CD4-positive, alpha-beta T cell (primary cell): Measurements from ENCODE around the gene GPRC5B. TPM values are rescaled to one million over a fixed set of nuclear protein-coding genes. Genes with fewer than 3 reads are reported as not detected.

Source experiments
- ATAC-seq: fragments of 200-7000 bp; cut with Tn5 transposase; one replicate; pipeline ENCODE4 v1.10.0; 2022; ENCODE audit warnings: mild to moderate bottlenecking; ENCODE audit not compliant: poor library complexity
- CTCF ChIA-PET: fragments of 350-600 bp; sonication (Branson Sonifier 250); formaldehyde crosslinking; loops from one replicate; lab custom pipeline; 2021; ENCODE audit warnings: antibody characterized with exemption, inconsistent platforms; lab: Charles Lee
- POLR2A ChIA-PET: fragments of 350-600 bp; sonication (Branson Sonifier 250); formaldehyde crosslinking; loops from one replicate; lab custom pipeline; 2021; ENCODE audit warnings: antibody characterized with exemption, inconsistent platforms; lab: Charles Lee
- DNase-seq, 14 experiments: peaks; one replicate each; pipeline ENCODE4 v3.0.0-alpha.2; 2013 to 2020; ENCODE audit warnings: mixed read lengths in 2 of 14
- H3K27ac ChIP-seq, 2 donors: one replicate each; pipeline versions ENCODE4 v1.5.1 to v1.7.0; 2013; ENCODE audit warnings: low read length in 2 of 2, low read depth in 1 of 2, mild to moderate bottlenecking in 1 of 2
- H3K27me3 ChIP-seq, 2 experiments: 1 replicate in 1 of 2; 2 replicates in 1 of 2; pipeline versions ENCODE4 v1.6.1 to v1.7.0; 2013; ENCODE audit warnings: low read length in 2 of 2, control low read depth in 1 of 2, mild to moderate bottlenecking in 1 of 2, moderate library complexity in 1 of 2; ENCODE audit not compliant: insufficient read depth in 2 of 2, control insufficient read depth in 1 of 2
- H3K36me3 ChIP-seq: one replicate; pipeline ENCODE4 v1.6.1; 2013; ENCODE audit warnings: low read length, control low read depth; ENCODE audit not compliant: insufficient read depth
- H3K4me1 ChIP-seq: one replicate; pipeline ENCODE4 v1.6.1; 2013; ENCODE audit warnings: low read length, control low read depth; ENCODE audit not compliant: insufficient read depth
- H3K4me3 ChIP-seq: one replicate; pipeline ENCODE4 v1.5.1; 2013; ENCODE audit warnings: mild to moderate bottlenecking, low read length, moderate library complexity
- H3K9me3 ChIP-seq, 2 experiments: 1 replicate in 1 of 2; 2 replicates in 1 of 2; pipeline versions ENCODE4 v1.6.1 to v1.7.0; 2013; ENCODE audit warnings: low read length in 2 of 2, mild to moderate bottlenecking in 2 of 2, control low read depth in 1 of 2, moderate library complexity in 1 of 2; ENCODE audit not compliant: control insufficient read depth in 1 of 2, insufficient read depth in 1 of 2
- H3K27ac Mint-ChIP-seq: one replicate; pipeline ENCODE4 v1.8.0; 2020; ENCODE audit warnings: mixed read lengths
- H3K27me3 Mint-ChIP-seq: one replicate; pipeline ENCODE4 v1.8.0; 2021; ENCODE audit warnings: mixed read lengths
- H3K36me3 Mint-ChIP-seq: one replicate; pipeline ENCODE4 v1.8.0; 2021; ENCODE audit warnings: low read depth, mixed read lengths
- H3K4me1 Mint-ChIP-seq: one replicate; pipeline ENCODE4 v1.8.0; 2021; ENCODE audit warnings: low read depth, mixed read lengths
- H3K4me3 Mint-ChIP-seq: one replicate; pipeline ENCODE4 v1.8.0; 2020; ENCODE audit warnings: mild to moderate bottlenecking, mixed read lengths
- H3K9me3 Mint-ChIP-seq: one replicate; pipeline ENCODE4 v1.8.0; 2020; ENCODE audit warnings: mixed read lengths
- CTCF ChIP-seq: fragments of 200-600 bp; IDR thresholded peaks from one replicate; pipeline ENCODE4 v1.8.0; 2022; ENCODE audit warnings: antibody characterized with exemption, mild to moderate bottlenecking
- intact Hi-C, 2 experiments: fragments of 100-400 bp; cut with DNase I in 1 of 2; cut with micrococcal nuclease in 1 of 2; formaldehyde crosslinking; loops; one replicate each; pipeline versions ENCODE4 v1.15.1 to v1.9.0; 2023 to 2025; cut with DNase I, micrococcal nuclease
- total RNA-seq, 174 experiments: library from RNA in 2 of 174; stranded (reverse) in 2 of 174; gene quantifications; one replicate each; pipeline ENCODE4 v1.2.3 and lab custom pipeline; 2021 to 2026

Gene GPRC5B
- total RNA-seq, 2 experiments from 2014 or later = 0.47 to 0.75 TPM

GRCh38 chr16:19842426-19843157 is 42.1 kb downstream of the GPRC5B start:
- Histone ChIP-seq H3K36me3 (no peaks in the 10 kb centered on the region), H3K9me3 (no peaks in the 10 kb centered on the region), H3K27ac (no peak overlapping the region), H3K27me3 (no peaks in the 10 kb centered on the region), H3K4me3 (no peak overlapping the region), H3K4me1 (no peaks in the 10 kb centered on the region)
- Mint-ChIP-seq H3K4me3 (no peak overlapping the region), H3K9me3 (no peaks in the 10 kb centered on the region), H3K27me3 (no peaks in the 10 kb centered on the region), H3K4me1 (no peaks in the 10 kb centered on the region), H3K36me3 (no peaks in the 10 kb centered on the region), H3K27ac (no peak overlapping the region)
- intact Hi-C loops = no loop called here
- ATAC-seq = no peak
- POLR2A ChIA-PET = no interaction called here
- DNase-seq = no peak
- CTCF ChIA-PET = no interaction called here
- TF ChIP-seq CTCF = no peak

GRCh38 chr16:19841184-19841583 is 43.5 kb downstream of the GPRC5B start:
- no peaks in the 10 kb centered on the region for H3K27me3 Mint-ChIP-seq
- no peak overlapping the region for H3K27ac Mint-ChIP-seq
- DNase-seq = no peak
- Histone ChIP-seq H3K4me1 (no peaks in the 10 kb centered on the region), H3K9me3 (no peaks in the 10 kb centered on the region), H3K27me3 (no peaks in the 10 kb centered on the region), H3K4me3 (no peak overlapping the region), H3K27ac (no peak overlapping the region), H3K36me3 (no peaks in the 10 kb centered on the region)
- no peak for ATAC-seq
- no peaks in the 10 kb centered on the region for H3K9me3 Mint-ChIP-seq
- H3K4me1 Mint-ChIP-seq = no peaks in the 10 kb centered on the region
- TF ChIP-seq CTCF = no peak
- POLR2A ChIA-PET = no interaction called here
- H3K4me3 Mint-ChIP-seq = no peak overlapping the region
- H3K36me3 Mint-ChIP-seq = no peaks in the 10 kb centered on the region
- intact Hi-C loops = no loop called here
- CTCF ChIA-PET = no interaction called here

- no peak overlapping the region for H3K27ac ChIP-seq
- Mint-ChIP-seq H3K27ac (no peak overlapping the region), H3K27me3 (no peaks in the 10 kb centered on the region), H3K36me3 (no peaks in the 10 kb centered on the region), H3K4me3 (no peak overlapping the region), H3K9me3 (no peaks in the 10 kb centered on the region), H3K4me1 (no peaks in the 10 kb centered on the region)
- no peaks in the 10 kb centered on the region for H3K9me3 ChIP-seq
- POLR2A ChIA-PET = no interaction called here
- ATAC-seq (no peak), DNase-seq (no peak)
- CTCF ChIA-PET = no interaction called here
- no peaks in the 10 kb centered on the region for H3K4me1 ChIP-seq
- no peaks in the 10 kb centered on the region for H3K36me3 ChIP-seq
- H3K4me3 ChIP-seq = no peak overlapping the region
- no peak for TF ChIP-seq CTCF
- intact Hi-C loops = no loop called here
- no peaks in the 10 kb centered on the region for H3K27me3 ChIP-seq
Observed at GRCh38 chr16:19840524-19841110, 44.0 kb downstream of the GPRC5B start.
